HT-29 (cell line): ENCODE measurements around the gene NKIRAS2. TPM values are rescaled to one million over a fixed set of nuclear protein-coding genes. Genes with fewer than 3 reads are reported as not detected.
A peak's percentile ranks its signal among the peaks of the same experiment; 100 is the strongest.

ENCODE experiments used
- DNase-seq: peaks from one replicate; pipeline ENCODE4 v3.0.0-alpha.2; 2015; ENCODE audit warnings: low spot score
- total RNA-seq: library from RNA; depleted of rRNA; stranded (reverse); fragments of >200 nt; shearing (Covaris generic); gene quantifications from 2 replicates; pipeline ENCODE4 v1.2.3, GENCODE V29; 2014; rRNA removed

Gene NKIRAS2
- total RNA-seq: 50.1 and 62.1 TPM in 2 replicates

DNA sequence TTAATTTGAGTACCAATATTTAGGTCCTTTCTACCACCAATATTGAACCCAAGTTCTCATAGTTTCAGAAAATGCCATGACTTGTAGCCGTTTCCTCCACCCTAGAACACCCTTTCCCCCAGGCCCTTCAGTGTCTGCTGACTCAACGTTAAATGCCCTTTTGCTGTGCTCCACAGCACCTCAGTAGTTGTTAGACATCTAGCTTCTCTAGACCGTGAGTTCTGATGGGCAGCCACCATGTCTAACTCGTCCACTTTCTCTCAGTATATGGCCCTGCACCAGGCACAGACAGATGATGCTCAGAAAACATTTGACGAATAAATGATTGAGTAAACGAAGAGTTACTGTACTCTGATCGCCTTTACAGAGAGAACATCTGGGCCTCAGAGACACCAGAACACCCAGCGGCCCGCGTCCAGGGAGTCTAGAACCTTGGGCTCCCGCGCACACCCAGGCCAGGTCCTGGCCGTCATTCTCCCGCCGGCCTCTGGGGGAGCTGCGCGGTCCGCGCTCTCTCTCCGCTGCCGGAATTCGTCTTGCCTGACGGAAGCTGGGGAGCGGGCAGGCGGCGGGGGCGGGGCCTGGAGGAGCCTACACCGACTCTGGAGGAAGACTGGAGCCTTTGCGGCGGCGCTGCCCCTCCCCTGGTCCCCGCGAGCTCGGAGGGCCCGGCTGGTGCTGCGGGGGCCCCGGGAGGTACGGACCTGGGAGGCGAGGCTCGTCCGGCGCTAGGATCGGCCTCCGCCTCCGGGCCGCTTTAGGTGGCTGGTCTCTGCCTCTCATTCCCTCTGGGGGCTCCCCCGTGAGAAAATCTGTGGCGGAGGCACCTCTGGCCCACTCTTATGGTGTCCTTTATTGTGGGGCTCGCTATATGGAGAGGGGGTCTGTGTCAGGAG lies at the start of gene NKIRAS2:
Gene NKIRAS2, plus strand, starts transcription at position 582 of the 896 bp plus-strand sequence. CDS start 1,488 bp downstream, outside the sequence.
- DNase-seq: peak; percentile 89

DNA sequence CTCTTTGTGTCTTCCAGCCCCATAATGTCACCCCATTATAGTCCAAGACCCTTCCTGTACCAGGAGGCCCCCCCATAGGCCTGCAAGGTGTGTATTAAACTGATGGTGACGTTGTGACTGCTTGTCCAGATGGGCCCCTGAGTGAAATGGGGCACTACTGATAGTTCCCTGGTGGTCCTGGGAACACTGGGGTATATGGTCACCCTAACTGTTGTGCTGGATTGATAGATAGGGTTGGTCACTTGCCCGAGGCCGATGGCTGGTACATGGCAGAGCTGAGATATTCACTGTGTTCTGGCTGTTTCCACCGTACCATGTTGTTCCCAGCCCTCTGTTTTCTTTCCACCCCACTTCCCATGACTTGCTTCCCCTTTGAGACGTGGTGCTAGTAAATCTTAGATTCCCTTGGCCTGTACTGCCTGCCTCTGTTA lies 49.0 kb upstream of the NKIRAS2 start:
- no peak for DNase-seq

DNA sequence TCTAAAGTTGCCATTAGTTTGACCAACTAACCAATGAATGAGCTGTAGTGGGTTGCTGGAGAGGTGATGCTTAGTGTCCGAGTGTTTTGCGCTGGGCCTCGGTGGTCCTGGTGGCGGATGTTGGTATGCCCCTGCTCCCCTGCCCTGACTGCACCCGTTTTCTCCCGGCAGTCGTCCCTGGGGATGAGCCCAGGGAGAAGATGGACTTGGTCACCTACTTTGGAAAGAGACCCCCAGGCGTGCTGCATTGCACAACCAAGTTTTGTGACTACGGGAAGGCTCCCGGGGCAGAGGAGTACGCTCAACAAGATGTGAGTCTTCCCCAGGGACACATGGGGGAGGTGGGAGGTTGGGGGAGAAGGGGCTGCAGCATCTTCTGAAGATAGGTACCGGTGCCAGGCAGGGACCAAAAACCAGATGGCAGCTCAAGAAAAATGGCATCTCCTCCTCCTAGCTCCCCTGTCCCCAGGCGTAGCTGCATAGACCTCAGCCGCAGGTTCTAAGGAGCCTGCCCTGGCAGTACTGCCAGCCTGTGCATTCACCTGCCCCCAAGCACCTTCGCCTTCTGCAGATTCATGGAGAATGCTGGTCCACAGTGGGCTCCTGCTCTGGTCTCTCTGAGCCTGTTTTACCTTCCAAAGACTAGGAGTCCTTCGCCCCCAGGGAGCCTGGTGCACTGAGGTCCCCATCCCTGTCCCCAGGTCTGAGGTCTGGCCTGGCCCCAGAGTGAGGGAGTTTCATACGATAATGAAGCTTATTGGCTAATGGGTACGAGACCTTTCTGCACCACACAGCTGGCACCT lies 48.0 kb upstream of the NKIRAS2 start:
- DNase-seq: no peak

DNA sequence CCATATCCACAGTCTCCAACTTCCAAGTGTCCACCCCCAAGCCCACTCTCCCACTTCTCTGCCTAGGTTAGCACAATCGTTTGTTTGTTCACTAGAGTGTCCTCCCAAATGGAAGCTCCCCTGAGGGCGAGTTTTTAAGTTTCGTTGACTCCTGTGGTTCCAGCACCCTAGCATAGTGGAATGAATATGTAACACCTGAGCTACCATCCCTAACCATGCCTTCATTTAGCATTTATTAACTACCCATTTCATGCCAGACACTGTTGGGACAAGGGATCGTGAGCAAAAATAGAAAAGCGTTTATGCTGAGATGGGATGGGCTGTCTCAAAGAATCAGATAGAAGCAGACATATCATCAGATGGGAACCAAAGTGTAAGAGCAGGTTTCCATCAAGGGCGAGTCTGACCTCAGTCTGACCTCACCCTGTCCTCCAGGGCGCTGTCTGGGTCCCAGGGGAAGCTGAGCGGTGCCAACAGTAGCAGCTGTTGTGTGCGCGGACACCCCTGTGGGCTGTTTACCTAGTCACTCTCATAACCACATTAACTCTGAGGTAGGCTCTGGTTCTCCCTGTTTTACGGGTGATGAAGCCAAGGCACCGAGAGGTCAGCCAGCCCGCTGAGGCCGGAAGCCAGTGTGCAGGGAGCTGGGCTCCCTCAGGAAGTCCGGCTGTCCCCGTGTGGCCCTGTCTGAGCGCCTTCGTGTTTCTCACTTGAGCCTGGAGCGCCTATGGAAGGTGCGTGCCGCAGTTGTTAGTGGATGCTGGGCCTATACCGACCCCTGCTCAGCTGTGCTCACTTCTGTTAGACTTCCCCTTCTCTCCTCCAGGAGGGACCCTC lies 47.1 kb upstream of the NKIRAS2 start:
- no peak for DNase-seq

DNA sequence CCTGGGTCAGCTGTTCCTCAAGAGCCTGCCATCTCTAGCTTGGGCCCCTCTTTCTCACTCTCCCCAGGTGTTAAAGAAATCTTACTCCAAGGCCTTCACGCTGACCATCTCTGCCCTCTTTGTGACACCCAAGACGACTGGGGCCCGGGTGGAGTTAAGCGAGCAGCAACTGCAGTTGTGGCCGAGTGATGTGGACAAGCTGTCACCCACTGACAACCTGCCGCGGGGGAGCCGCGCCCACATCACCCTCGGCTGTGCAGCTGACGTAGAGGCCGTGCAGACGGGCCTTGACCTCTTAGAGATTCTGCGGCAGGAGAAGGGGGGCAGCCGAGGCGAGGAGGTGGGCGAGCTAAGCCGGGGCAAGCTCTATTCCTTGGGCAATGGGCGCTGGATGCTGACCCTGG lies 46.5 kb upstream of the NKIRAS2 start:
- DNase-seq: no peak

DNA sequence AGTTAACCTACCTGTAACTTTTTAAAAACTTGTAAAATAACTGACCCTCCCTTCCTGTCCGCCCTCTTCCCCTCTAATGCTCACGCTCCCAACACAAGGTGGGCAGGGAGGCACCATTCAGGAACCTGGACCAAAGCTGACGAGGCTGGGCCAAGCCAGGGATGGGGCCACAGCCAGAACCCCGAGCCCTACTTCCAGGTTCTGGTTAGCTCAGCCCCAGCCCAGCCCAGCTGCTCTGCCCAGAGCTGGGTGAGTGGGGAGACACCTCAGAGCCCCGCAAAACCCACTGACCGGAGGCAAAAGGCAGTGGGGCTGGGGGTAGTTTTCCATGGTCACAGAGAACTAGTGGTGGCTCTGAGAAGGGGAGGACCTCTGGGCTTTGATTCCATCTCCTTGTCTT lies 45.9 kb upstream of the NKIRAS2 start:
- DNase-seq: no peak

DNA sequence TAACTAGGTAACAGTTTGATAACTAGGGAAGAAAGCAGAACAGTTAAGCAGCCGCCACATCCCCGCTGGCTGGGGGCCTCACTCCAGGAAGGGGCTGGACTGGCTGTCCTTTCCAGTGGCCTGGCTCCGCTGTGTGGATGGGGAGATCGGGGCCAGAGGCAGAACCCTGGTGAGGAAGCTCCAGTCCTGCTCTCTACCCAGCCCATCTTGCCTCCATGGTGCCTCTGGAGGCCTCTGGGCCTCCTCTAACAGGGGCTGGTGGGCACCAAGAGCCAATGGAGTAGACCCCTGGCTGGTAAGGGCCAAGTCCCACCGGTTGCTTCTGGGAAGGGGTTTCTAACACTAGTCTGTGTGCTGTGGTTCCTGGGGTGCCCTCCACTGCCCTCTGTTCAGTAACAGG lies 45.2 kb upstream of the NKIRAS2 start:
- DNase-seq: no peak

DNA sequence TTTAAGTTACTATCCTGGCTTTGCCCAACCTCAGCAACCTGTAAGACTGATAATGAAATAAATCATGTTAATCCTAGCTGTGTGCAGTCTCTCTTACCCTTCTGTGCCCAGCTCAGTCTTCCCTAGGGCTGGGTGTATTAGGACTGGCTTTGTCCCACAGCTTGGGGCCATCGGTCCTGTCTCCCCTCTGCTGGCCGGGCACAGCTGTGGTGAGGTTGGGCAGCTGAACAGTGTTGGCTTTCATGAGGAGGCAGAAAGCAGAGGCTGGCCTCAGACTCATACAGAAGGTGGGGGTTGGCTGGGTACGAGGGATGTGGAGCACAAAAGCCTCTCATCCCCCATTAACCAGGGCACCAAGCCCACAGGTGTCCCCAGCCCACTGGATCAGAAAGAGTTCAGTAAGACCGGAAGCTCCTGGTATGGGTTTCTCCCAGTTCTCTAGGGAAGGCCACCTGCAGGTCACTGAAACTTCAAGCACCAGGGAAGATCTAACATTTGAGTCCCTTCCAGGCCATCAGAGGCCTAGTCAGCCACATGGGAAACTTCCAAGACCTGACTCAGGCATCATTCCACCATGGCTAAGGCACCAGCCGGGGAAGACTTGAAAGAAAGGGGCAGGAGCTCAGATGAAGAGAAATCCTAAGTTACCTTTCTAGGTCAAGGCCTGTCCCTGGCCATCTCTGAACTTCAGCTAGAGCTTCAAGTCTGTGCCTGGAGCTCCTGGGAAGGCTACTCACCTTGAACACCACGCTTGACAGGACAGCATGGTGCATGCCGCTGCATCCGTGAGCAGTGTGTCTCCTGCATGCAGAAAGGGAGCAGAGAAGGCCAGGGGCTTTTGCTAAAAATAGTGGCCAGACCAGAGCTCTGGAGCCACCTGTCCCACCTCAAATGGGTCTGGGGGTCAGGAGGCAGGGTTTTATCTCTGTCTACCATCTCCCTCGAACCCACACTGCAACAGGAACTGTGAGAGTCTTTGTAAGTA lies 44.5 kb upstream of the NKIRAS2 start:
- DNase-seq: no peak

DNA sequence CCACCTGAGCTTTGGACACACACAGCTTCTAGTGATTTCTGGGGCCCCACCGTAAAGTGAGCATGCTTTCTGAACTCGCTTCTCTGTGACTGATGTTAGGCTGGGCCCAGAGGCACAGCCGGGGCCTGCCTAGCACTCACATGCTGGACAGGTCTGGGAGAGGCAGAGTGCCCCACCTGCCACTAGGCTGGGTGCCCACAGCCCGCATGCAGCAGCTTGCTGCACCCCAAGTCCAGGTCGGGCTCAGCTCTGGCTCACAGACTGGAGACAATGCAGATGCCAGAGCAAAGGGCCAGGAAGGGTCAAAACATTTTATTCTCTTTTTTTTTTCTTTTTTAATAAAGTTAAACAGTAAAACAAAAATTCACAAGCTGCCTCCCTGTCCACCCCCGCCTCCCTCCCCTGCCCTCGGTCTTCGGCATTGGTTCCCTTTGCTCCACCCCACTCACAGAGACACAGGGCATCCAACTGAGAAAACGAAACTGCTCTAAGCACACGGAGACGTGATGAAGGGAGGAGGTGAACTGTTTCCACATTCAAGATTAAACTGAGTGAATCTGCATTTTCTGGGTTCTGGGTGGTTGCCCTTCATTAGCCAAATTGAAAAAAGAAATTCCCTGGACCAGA lies 43.6 kb upstream of the NKIRAS2 start:
- no peak for DNase-seq

DNA sequence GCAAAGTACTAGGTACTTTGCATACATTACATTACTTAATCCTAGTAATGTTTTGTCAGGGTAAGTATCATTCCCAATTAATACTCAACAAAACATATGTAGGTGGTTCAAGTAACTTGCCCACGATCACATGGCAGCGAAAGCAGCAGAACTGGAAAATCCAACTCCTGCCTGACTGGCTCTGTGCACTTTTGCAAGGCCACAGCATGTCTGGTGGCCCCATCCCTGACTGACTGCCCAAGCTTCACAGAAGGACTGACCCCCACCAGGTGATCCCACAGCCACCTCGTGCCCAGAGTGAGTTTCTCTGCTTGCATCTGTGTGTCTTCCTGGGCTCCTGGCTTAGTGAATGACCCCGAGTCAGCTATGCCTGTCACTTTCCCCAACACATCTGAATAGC lies 41.9 kb upstream of the NKIRAS2 start:
- DNase-seq: peak; percentile 45

DNA sequence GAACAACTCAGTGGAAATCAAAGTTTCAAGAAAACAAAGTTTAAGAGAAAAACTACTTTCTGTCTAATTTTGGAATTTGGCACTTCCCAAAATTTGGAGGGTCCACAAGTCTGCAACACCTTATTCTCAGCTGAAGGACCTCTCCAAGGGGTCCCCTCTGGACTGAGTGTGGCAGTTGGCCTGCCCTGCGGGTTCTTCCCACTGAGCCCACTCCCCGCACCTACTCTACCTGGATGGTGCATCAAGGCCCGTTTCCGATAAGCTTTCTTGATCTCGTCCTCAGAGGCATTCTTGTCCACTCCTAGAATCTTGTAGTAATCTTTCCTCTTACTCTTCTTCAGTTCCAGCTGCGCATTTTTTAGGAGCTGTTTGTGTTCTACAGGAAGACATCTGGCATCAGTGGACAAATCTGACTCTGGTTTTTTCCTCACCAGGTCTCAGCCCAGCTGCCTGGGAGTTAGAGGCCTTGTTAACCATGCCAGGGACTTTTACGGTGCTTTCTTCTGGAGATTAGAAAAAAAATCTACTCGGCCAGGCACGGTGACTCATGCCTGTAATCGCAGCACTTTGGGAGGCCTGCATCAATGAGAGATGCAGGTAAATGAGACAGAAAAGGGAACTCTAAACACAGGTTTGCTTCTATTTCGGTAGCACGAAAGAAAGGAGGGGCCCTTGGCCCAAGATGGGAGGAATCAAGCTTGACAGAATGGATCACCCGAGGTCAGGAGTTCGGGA lies 37.7 kb upstream of the NKIRAS2 start:
- DNase-seq: no peak

DNA sequence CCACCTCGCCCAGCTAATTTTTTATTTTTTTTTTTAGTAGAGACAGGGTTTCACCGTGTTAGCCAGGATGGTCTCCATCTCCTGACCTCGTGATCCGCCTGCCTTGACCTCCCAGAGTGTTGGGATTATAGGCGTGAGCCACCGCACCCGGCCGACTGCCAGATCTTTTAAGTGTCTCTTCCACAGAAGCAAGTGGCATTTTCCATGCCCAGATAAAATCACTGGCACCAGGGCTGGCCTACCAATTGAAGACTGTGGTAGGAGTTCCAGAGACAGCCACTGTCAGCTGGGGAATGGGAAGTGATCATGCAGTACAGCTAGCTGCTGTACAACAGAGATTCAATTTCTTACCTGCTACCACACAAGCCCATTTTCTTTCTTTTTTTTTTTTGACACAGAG lies 35.4 kb upstream of the NKIRAS2 start:
- DNase-seq: no peak

DNA sequence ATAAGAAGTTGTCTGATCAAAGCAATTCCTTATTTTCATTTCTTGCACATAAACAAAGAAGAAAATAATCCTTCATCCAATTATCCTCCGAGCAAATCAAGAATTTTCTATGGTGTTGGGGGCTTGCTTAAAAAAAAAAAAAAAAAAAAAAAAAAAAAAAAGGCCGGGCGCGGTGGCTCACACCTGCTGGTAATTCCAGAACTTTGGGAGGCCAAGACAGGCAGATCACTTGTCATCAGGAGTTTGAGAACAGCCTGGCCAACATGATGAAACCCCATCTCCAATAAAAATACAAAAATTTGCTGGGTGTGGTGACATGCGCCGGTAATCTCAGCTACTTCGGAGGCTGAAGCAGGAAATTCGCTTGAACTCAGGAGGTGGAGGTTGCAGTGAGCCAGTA lies 34.0 kb upstream of the NKIRAS2 start:
- no peak for DNase-seq

DNA sequence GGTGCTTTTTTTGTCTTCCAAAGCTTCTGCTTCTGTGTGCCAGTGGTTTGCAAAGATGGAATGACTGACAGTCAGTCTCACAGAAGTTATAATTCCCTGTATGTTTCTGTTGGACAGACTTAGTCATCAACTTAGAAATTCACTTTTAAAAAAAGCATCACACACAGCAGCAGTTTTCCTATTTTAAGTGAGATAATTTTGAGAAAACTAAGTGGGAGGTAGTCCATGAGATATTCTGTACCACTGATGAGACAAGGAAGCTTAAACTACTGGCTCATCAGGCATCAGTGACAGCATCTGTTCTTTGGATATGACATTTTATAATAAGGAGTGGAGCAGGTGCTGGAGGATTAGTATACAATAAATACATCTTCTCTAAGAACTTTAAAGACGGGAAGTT lies 33.3 kb upstream of the NKIRAS2 start:
- DNase-seq: no peak

DNA sequence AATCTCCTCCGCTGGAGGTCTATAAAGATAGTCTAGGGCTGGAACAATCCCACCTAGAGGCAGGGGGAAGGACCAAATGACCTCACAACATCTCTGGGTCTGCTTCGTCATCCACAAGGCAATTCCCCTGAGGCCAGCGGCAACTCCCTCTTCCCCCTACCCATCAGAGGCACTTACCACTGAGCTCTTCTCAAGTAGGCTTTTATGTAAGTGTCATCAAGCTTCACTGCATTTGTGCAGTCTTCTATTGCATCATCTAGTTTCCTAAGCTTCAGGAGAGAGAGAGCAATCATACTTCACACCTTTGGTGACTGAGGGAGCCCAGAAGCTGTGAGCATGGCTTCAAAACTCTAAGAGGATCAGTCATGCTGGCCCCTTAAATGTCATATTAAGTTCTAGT lies 32.2 kb upstream of the NKIRAS2 start:
- no peak for DNase-seq

DNA sequence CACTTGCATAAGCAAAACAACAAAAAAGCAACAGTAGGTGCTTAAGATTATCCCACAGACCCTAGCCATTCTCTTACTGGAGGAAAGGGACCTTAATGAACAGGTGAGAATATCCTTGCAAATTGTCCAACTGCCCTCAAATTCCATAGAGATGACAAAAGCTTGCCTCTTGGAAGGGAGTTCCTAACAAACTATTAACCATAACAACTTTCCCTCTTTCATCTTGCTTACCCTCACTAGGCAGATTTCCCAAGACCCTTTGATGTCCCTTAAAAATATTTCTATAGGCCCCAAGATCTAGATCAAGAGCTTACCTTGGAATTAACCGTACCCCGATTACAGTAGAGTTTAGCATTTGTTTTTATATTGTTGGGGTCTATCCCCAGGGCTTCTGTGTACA lies 31.5 kb upstream of the NKIRAS2 start:
- no peak for DNase-seq

DNA sequence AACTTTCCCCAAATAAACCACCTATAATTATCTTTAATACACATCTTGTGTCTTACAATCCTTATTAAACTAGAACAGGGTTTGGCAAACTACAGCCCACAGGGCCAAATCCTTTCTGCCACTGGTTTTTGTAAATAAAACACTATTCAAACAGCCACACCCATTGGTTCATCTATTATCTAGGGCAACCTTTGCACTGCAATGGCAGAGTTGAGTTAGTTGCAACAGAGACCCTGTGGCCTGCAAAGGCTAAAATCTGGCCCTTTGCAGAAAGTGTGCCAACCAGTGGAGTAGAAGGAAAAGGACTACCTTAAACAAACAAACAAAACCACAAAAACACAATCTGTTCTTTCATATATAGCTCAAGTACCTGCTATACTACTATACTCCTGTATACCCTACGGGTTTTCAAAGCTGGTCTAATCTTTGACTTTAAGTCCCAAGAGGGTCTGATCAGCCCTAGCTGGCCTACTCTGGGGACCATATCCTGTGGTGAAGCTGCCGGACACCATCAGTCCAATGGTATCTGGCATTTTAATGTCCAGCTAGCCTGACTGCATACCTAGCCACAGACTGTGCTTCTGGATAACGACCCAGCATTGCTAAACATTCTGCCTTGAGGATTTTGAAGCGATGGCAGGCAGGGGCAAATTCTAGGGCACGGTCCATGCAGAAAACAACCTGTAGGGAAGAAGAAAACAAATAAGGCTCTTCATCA lies 30.0 kb upstream of the NKIRAS2 start:
- DNase-seq: no peak

DNA sequence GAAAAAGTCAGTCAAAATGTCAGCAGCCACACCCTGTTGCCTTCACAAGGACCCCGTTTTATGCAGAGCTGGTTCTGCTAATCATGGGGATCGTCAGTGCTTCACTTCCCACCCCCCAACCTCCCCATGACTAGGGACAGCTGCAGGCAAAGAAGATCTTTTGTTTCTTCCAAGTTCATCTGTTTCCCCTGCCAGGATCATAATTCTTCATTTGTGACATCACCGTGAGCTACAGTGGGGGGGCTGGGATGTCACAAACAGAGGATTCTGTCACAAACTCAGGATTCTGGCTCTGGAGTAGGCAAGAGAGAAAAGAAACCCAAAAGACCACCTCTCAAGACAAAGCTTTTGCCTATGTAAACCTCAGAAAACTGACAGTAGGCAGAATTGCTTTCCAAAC lies 27.3 kb upstream of the NKIRAS2 start:
- no peak for DNase-seq

DNA sequence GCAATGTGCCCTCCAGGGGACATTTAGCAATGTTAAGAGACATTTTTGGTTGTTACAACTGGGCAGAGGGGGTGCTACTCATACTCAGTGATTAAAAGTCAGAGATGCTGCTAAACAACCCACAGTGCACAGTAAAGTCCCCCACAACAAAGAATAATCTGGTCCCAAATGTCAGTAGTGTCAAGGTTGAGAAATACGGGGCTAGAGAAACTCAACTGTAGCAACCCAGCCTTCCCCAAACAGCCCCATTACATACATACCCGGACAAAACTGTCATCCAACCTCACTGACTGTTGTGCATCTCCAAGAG lies 23.1 kb upstream of the NKIRAS2 start:
- DNase-seq: no peak
